Embryonic facial prominence (tissue), 1 donor: Measurements from ENCODE around the gene HES6.

ENCODE experiments used
- DNase-seq: peaks from one replicate; pipeline ENCODE4 v3.0.0-alpha.2; 2016; ENCODE audit errors: extremely low spot score

HES6 gene

GRCh38 chr2:238239863-238240756 is at the start of gene HES6:
HES6 (minus strand) TSS chr2:238240038; CDS start chr2:238239905, 133 bp downstream.
- DNase-seq = peak; percentile 42

DNA sequence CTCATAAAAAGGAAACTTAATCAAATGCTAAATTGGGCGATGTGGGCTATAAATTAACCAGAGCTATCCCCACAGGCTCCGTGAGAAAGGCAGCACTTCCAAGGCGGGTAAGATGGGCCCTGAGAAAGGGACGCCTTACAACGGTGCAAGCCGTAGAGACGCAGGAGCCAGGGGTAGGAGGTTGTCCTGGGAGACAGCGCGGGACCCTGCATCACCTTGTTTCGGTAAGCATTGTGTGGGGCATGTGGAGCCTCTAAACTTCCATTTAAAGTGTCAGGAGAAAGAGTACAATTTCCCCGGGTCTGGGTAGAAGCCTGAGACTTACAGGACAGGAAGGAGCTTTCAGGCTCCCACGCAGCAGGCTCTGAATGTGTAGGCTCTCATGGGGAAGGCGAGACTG is 49.7 kb upstream of the HES6 start:
- no peak for DNase-seq

- DNase-seq = peak; percentile 97
Measured at GRCh38 chr2:238288650-238289573, 49.1 kb upstream of the HES6 start.

GRCh38 chr2:238287737-238288649 is 48.2 kb upstream of the HES6 start, which contains the start of gene PER2:
PER2 (minus strand) TSS chr2:238288610; CDS start chr2:238277936, 10,674 bp downstream.
- peak; percentile 79 for DNase-seq

DNA sequence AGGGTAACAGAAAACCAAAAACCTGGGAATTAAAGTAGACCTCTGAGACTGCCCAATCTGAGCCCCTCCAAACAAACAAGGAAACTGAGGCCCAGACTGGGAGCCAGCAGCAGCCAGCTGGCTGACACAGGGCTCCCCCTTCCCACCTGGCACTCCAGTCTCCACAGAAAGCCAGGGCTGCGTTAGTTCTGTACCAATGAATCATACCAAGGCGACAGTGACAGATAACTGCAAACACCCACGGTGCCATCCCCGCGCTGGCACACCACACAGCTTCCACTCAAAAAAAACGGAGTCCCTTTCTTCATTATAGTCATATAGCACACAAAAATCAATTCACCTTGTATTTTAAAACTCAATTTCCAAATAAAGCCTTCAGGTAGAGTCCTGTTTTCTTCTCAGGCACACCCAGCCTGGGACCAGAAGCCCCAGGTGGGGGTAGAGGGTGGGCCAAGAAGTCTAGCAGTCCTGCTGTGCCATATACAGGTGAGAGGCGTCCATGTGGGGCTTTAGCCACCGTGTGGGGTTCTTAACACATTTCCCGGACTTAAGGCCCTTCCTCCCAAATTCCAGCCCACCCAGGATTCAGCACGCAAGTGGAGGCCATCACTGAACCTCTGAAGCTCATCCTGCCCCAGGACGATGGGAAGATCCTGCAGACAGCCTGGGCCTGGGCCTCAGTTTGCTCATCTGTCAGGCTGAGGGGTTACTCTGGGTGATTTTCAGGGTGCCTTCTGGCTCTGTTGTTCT is 47.3 kb upstream of the HES6 start:
- DNase-seq = no peak

DNA sequence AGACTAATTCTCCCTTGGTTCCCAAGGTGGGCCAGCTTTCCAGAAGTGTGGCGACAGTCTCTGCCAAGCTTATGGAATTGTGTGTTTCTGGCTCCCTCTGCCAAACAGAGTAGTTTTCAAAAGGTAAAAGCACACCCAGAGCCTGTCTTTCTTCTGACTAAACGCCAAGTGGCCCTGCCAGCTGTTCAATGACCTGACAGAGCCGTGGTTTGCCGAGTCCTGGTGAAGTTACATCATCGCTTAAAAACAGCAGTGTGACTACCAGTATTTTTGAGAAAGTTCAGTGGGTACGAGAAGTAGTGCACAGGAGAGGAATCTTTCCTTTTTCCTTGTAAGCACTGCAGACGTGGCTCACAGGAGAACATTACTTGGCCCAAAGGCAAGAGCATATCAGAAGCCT is 46.7 kb upstream of the HES6 start:
- DNase-seq = no peak

DNA sequence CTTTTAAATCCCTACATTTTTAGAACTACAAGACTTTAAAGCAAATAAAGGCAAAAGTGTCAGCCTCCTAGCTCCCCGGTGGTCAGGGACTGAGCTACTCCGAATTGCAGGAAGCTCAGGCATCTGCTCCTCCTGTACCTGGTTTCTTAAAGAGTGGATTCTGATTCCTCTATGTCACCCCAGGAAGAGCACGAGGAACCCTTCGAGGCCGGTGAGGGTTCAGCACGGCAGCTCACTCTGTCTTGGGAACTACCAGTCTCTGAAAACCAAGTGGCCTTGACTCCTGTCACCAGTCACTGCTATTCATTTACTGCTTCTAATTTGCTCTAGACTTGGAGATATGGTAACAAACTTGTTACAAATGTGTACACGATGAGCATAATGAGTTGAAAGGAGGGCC is 46.3 kb upstream of the HES6 start:
- no peak for DNase-seq

GRCh38 chr2:238285653-238286082 is 45.8 kb upstream of the HES6 start:
- peak; percentile 67 for DNase-seq

DNA sequence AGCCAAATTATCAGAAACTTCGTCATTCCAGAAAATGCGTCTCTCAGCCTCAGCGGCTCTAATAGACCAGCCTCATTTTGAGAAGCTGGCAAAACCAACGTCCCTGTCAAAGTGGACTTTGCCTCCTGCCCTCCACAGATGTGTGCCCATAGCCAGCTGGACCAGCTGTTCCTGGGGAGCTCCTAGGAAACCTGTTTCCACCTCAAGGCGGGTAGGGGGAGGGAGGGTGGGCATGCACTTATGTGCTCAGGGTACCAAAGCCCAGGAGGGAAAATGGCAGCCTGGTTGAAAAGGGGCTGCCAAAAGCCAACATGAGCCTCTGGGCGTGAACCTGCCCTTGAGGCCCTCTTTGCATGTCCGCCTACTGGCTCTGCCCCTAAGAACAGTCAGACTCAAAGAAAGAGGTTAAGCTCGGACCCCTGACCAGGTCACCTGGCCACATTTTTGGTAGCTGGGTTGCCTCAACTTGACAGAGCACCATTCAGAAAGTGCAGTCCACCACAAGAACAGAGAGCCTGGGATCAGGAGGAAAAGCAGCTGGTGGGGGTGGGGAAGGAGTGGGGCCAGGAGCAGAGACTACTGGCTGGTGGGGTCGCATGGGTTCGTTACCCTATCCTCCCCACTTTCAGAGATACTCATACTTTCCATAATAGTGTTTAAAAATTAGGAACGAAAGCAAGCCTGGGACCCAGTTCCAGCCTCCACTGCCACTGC is 45.1 kb upstream of the HES6 start:
- DNase-seq = no peak

GRCh38 chr2:238282861-238283738 is 43.3 kb upstream of the HES6 start:
- DNase-seq = no peak

- no peak for DNase-seq
Measured at GRCh38 chr2:238281826-238282480, 42.1 kb upstream of the HES6 start.

DNA sequence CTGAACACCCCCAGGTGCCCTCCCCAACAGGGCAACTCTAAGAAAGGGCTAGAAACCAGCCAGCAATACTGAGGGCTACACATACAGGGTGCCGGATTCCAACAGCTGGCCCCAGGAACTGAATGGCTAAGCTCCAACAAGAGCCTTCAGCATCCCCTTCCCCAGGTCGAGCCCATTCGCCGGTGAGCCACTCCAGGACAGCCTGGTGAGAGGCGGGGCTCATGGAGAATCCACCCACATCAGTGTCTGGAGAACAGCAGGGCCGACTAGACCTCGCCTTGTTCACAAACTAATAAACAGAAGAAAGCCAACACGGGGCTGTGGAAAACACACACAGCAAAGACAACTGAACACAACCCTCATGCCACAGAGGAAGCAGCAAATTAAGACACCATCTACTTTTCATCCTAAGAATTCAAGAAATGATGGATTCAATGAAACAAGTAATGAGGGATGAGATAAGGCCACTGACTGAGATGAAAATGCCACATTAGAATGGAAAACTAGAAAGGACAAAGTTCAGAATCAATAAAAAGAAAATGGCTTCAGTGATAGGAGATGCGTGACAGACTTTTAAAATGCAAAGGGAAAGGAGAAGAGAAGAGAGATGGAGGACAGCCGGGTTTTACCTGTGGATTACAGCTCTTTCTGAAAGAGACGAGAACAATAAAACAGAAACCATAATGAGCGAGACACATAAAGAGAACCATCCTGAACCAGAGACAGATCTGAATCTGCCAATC is 40.4 kb upstream of the HES6 start:
- DNase-seq = no peak

DNA sequence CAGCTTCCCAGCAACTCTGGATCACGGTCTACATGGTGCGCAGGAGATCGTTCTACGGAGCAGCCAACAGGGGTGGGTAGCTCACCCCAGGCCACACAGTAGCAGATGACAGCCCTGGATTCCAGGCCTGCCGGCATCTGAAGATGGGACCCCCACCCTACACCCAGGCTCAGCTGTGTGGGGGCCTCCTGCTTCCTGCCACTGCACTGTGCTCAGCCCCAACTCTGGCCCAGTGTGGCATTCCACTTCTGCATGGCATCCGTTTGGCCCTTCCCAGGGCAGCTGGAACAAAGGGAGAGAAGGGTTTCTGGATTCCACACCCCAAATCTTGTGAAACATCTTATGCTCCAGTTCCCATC is 39.5 kb upstream of the HES6 start:
- DNase-seq = no peak

GRCh38 chr2:238278626-238279323 is 38.9 kb upstream of the HES6 start:
- no peak for DNase-seq

- DNase-seq = no peak
Measured at GRCh38 chr2:238277695-238278094, 37.9 kb upstream of the HES6 start.

GRCh38 chr2:238274152-238274865 is 34.5 kb upstream of the HES6 start:
- DNase-seq = no peak
